IPS DF 6.9 (cell line): ENCODE data around the gene UBE2G2.

Experiments used
- DNase-seq: peaks from one replicate; pipeline ENCODE4 v3.0.0-alpha.2; 2013; ENCODE audit warnings: low read depth, low spot score
- H3K27ac ChIP-seq: one replicate; pipeline ENCODE4 v1.5.1; 2013; ENCODE audit warnings: low read length, control low read depth
- H3K27me3 ChIP-seq: 2 replicates; pipeline ENCODE4 v1.6.1; 2013; ENCODE audit warnings: mild to moderate bottlenecking, low read length; ENCODE audit not compliant: control insufficient read depth, insufficient read depth
- H3K36me3 ChIP-seq: 2 replicates; pipeline ENCODE4 v1.6.1; 2013; ENCODE audit warnings: low read length; ENCODE audit not compliant: control insufficient read depth, insufficient read depth
- H3K4me1 ChIP-seq: 2 replicates; pipeline ENCODE4 v1.6.1; 2013; ENCODE audit warnings: low read length; ENCODE audit not compliant: control insufficient read depth, insufficient read depth
- H3K4me3 ChIP-seq: 2 replicates; pipeline ENCODE4 v1.5.1; 2013; ENCODE audit warnings: mild to moderate bottlenecking, low read length
- H3K9me3 ChIP-seq: 2 replicates; pipeline ENCODE4 v1.6.1; 2013; ENCODE audit warnings: low read length, inconsistent platforms; ENCODE audit not compliant: control insufficient read depth, insufficient read depth
- WGBS: extraction: QIAGEN DNeasy Blood & Tissue Kit; methylation state at CpG from one replicate; pipeline ENCODE4 v1.1.7; 2013; ENCODE audit warnings: mixed read lengths, missing lambda C conversion rate; ENCODE audit not compliant: insufficient read length, insufficient coverage; 5-methylcytosine and 5-hydroxymethylcytosine counted together

The UBE2G2 gene

GRCh38 chr21:44764319-44765230, 37.0 kb downstream of the UBE2G2 start:
- H3K9me3 ChIP-seq: no peaks in the 10 kb centered on the region
- H3K4me1 ChIP-seq: peaks cover 21% of the 10 kb centered on the region
- DNase-seq: no peak
- H3K27me3 ChIP-seq: no peaks in the 10 kb centered on the region
- no peak overlapping the region for H3K27ac ChIP-seq
- no CpG with 5 or more reads among the region's 26 CpGs for WGBS
- no peak overlapping the region for H3K4me3 ChIP-seq
- H3K36me3 ChIP-seq: no peaks in the 10 kb centered on the region

GRCh38 chr21:44763451-44764318, 37.9 kb downstream of the UBE2G2 start:
- Histone ChIP-seq H3K27me3 (no peaks in the 10 kb centered on the region), H3K9me3 (no peaks in the 10 kb centered on the region), H3K4me1 (peaks cover 23% of the 10 kb centered on the region), H3K36me3 (no peaks in the 10 kb centered on the region), H3K27ac (no peak overlapping the region), H3K4me3 (no peak overlapping the region)
- WGBS: no CpG with 5 or more reads among the region's 25 CpGs
- DNase-seq: no peak

GRCh38 chr21:44763050-44763378, 38.6 kb downstream of the UBE2G2 start:
- no peak overlapping the region for H3K4me3 ChIP-seq
- no peaks in the 10 kb centered on the region for H3K27me3 ChIP-seq
- no peak for DNase-seq
- peaks cover 22% of the 10 kb centered on the region for H3K4me1 ChIP-seq
- no peaks in the 10 kb centered on the region for H3K9me3 ChIP-seq
- H3K36me3 ChIP-seq: no peaks in the 10 kb centered on the region
- H3K27ac ChIP-seq: no peak overlapping the region
- WGBS: no CpG with 5 or more reads among the region's 8 CpGs

DNA sequence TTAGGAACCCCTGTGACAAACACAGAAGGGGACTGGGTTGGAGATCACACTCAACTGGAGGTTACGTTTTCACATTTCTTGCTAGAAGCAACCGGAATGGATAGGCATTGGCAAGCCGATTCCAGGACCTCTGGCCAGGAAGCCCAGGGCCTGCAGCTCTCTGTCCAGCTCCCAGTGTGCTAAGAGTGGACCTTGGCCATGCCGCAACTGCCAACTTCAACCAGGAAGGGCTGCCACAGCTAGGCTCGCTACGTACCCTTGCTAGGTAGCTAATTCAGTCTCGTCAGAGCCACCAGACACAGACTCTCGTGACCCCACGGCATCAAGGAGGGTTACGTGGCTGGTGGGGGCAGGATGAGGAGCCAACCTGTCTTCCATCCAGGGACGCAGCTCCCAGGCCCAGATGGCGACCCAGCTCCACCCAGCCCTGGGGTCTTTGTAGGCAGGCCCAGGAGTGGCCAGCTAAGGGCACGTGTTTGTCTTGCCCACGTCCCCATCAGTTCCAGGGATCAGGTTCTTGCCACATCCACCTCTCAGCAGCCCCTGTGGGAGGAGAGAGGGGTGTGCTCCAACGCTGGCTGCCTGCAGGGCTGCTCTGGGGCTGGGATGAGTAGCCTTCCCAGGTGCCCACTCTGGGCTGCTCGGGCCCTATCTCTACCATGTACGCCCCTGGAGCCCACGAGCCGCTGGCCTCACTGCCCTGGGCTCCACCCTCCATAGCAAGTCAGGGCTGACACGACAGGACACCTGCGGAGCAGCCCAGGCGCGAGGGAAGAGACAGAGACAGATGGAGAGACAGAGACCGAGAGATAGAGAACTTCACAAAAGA, 39.2 kb downstream of the UBE2G2 start:
- Histone ChIP-seq H3K27ac (no peak overlapping the region), H3K36me3 (no peaks in the 10 kb centered on the region), H3K9me3 (no peaks in the 10 kb centered on the region), H3K4me3 (no peak overlapping the region), H3K4me1 (peaks cover 22% of the 10 kb centered on the region), H3K27me3 (no peaks in the 10 kb centered on the region)
- DNase-seq: no peak
- WGBS: no CpG with 5 or more reads among the region's 24 CpGs

DNA sequence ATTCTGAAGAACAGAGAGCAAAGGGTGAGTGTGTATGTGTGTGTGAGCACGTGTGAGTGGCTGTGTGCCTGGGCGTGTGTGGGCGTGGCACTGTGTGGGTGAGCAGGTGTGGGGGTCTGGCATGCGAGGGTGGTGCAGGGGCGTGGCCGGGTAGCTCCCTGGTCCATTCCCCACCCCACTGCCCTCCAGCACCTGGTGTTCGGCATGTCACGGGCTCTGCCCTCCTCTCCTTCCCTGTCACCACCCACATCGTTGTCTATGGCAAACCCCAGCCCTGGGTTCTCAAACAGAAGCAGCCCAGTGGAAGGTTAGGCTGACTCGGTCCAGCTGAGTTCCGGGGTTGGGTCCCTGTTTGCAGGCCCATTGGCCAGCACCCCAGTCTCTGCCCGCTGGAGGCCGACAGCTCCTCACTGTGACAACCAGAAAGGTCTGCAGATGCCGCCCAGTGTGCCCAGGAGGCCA, 39.8 kb downstream of the UBE2G2 start:
- Histone ChIP-seq H3K9me3 (no peaks in the 10 kb centered on the region), H3K27me3 (no peaks in the 10 kb centered on the region), H3K36me3 (no peaks in the 10 kb centered on the region), H3K27ac (no peak overlapping the region), H3K4me1 (peaks cover 20% of the 10 kb centered on the region), H3K4me3 (no peak overlapping the region)
- no CpG with 5 or more reads among the region's 14 CpGs for WGBS
- DNase-seq: no peak

- no peak overlapping the region for H3K4me3 ChIP-seq
- H3K27ac ChIP-seq: no peak overlapping the region
- no peaks in the 10 kb centered on the region for H3K36me3 ChIP-seq
- H3K9me3 ChIP-seq: no peaks in the 10 kb centered on the region
- peak; percentile 29 for DNase-seq
- peaks cover 18% of the 10 kb centered on the region for H3K4me1 ChIP-seq
- H3K27me3 ChIP-seq: no peaks in the 10 kb centered on the region
- 100% methylated on average over 1 of the region's 21 CpGs for WGBS
Observed at GRCh38 chr21:44761011-44761729, 40.5 kb downstream of the UBE2G2 start.

DNA sequence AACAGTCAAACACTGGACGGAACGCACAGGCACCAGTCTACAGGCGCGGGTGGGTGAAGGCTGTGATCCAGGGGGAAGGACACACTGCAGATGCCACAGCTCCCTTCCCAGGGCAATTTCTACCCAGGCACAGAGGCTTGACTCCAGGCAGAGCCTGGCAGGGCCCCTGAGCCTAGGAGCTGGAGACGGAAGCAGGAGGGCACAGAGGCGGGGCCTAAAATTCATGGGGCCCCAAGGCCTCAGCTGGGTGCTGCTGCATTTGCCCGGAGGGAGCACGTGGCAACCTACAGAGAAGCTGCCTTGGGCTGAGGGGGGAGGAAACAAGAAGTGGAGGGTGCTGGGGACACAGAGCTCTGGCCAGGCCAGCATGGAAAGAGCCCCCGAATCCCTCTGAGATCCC, 41.2 kb downstream of the UBE2G2 start:
- WGBS: no CpG with 5 or more reads among the region's 9 CpGs
- H3K4me3 ChIP-seq: no peak overlapping the region
- H3K36me3 ChIP-seq: no peaks in the 10 kb centered on the region
- H3K9me3 ChIP-seq: no peaks in the 10 kb centered on the region
- DNase-seq: no peak
- H3K4me1 ChIP-seq: peaks cover 13% of the 10 kb centered on the region
- H3K27ac ChIP-seq: no peak overlapping the region
- no peaks in the 10 kb centered on the region for H3K27me3 ChIP-seq

GRCh38 chr21:44759628-44760285, 41.9 kb downstream of the UBE2G2 start:
- WGBS: no CpG with 5 or more reads among the region's 22 CpGs
- DNase-seq: no peak
- Histone ChIP-seq H3K9me3 (no peaks in the 10 kb centered on the region), H3K36me3 (no peaks in the 10 kb centered on the region), H3K27me3 (no peaks in the 10 kb centered on the region), H3K4me3 (no peak overlapping the region), H3K4me1 (peaks cover 11% of the 10 kb centered on the region), H3K27ac (no peak overlapping the region)

GRCh38 chr21:44758781-44759627, 42.6 kb downstream of the UBE2G2 start:
- H3K27me3 ChIP-seq: no peaks in the 10 kb centered on the region
- H3K36me3 ChIP-seq: no peaks in the 10 kb centered on the region
- no peaks in the 10 kb centered on the region for H3K9me3 ChIP-seq
- H3K4me1 ChIP-seq: peaks cover 6% of the 10 kb centered on the region; the same call in 1 of the 2 replicates
- no peak overlapping the region for H3K27ac ChIP-seq
- no CpG with 5 or more reads among the region's 26 CpGs for WGBS
- DNase-seq: no peak
- H3K4me3 ChIP-seq: no peak overlapping the region
